ENCODE data around the gene HNRNPA3.

GRCh38 chr2:177249038-177249437 lies 36.4 kb downstream of the HNRNPA3 start:
- TF ChIP-seq CTCF (IDR thresholded peaks at IDR 0.05) (no peak), EZH2 (IDR thresholded peaks at IDR 0.05; ENCODE audit: borderline replicate concordance, insufficient read depth, low read depth, low read length, poor library complexity, severe bottlenecking) (no peak)

Measured in B cell (primary cell).